Measurements from ENCODE around the gene BAG1.
A peak's percentile ranks its signal among the peaks of the same experiment; 100 is the strongest.

The BAG1 gene

DNA sequence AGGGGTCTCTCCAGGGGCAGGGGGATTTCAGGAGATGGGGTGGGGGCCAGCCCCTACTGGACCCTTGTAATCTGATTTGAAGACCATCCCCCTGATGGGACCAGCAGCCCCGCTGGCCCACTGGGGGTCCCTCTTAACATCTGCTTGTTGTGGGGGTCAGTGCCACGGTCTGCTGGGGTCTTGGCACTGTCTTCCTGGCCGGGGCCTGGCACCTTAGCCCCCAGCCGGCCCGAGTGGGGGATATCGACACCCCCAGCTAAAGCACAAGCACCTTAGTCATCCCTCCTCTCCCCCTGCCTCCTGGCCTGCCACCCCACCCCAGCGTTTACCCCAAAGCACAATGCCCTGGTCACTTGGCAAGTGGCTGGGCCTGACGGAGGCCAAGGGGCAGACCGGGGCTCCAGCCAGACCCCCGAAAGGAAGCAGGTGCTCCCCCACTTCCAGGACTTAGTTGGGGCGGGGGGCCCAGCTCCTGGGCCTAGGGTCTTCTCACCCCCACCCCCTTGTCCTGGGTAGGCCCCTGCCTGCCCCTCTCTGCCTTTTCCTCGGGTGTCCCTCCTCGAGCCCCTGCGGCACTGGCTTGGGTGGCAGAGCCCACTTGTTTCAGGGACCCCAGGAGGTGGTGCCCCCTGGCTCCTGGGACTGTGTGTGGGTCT is 24.4 kb upstream of the BAG1 start:
- Histone ChIP-seq H3F3A (ENCODE audit: control insufficient read depth, insufficient read depth) (peaks cover 11% of the 10 kb centered on the region), H3K4me3 (ENCODE audit: low read length) (peak overlapping the region; percentile 99), H3K9me2 (replicated peaks; ENCODE audit: control insufficient read depth, low read length) (no peaks in the 10 kb centered on the region), H3K27me3 (ENCODE audit: control insufficient read depth, low read length) (no peaks in the 10 kb centered on the region), H3K9me3 (ENCODE audit: control insufficient read depth, insufficient read depth, low read length) (no peaks in the 10 kb centered on the region), H3K4me2 (ENCODE audit: low read length) (peak overlapping the region; percentile 70), H3K36me3 (ENCODE audit: control insufficient read depth, low read length) (peaks cover 37% of the 10 kb centered on the region), H3K27ac (ENCODE audit: low read depth, low read length) (peak overlapping the region; percentile 99), H4K20me1 (ENCODE audit: control insufficient read depth, insufficient read depth, low read depth, low read length) (no peaks in the 10 kb centered on the region), H3K4me1 (ENCODE audit: control insufficient read depth, low read length) (peaks cover 47% of the 10 kb centered on the region), H3K79me2 (ENCODE audit: control insufficient read depth, low read length) (peaks cover 40% of the 10 kb centered on the region)
- TF ChIP-seq, protein P1, sequence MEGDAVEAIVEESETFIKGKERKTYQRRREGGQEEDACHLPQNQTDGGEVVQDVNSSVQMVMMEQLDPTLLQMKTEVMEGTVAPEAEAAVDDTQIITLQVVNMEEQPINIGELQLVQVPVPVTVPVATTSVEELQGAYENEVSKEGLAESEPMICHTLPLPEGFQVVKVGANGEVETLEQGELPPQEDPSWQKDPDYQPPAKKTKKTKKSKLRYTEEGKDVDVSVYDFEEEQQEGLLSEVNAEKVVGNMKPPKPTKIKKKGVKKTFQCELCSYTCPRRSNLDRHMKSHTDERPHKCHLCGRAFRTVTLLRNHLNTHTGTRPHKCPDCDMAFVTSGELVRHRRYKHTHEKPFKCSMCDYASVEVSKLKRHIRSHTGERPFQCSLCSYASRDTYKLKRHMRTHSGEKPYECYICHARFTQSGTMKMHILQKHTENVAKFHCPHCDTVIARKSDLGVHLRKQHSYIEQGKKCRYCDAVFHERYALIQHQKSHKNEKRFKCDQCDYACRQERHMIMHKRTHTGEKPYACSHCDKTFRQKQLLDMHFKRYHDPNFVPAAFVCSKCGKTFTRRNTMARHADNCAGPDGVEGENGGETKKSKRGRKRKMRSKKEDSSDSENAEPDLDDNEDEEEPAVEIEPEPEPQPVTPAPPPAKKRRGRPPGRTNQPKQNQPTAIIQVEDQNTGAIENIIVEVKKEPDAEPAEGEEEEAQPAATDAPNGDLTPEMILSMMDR (IDR thresholded peaks at IDR 0.05; ENCODE audit: low read depth, low read length, poor library complexity, severe bottlenecking), result no peak
- no peak for TF ChIP-seq EZH2phosphoT487 (IDR thresholded peaks at IDR 0.05; ENCODE audit: borderline replicate concordance, low read length)

DNA sequence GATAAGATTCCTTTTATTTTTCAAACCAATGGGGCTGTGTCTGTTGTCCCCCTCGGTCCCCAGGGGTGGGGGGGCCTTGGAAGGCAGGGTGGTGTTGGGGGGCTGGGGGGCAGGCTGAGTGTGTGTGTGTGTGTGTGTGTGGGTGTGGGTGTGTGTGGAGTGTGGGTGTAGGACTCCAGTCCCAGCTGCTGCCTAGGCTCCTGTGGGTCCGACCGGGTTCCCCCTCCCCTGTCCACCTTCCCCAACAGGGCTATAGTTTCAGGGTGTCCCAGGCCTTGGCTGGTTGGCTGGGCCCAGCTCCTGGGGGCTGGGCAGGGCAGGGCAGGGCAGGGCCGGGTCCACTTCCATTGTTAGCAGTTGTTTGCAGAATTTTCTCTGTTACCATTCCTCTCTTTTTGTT is 23.7 kb upstream of the BAG1 start:
- no peak overlapping the region for H3K4me2 ChIP-seq (ENCODE audit: low read length)
- no peaks in the 10 kb centered on the region for H4K20me1 ChIP-seq (ENCODE audit: control insufficient read depth, insufficient read depth, low read depth, low read length)
- TF ChIP-seq, protein P1 (IDR thresholded peaks at IDR 0.05; ENCODE audit: low read depth, low read length, poor library complexity, severe bottlenecking), result no peak
- no peak for TF ChIP-seq EZH2phosphoT487 (IDR thresholded peaks at IDR 0.05; ENCODE audit: borderline replicate concordance, low read length)
- H3K79me2 ChIP-seq (ENCODE audit: control insufficient read depth, low read length), result peaks cover 33% of the 10 kb centered on the region
- peaks cover 40% of the 10 kb centered on the region for H3K4me1 ChIP-seq (ENCODE audit: control insufficient read depth, low read length)
- H3K27me3 ChIP-seq (ENCODE audit: control insufficient read depth, low read length), result no peaks in the 10 kb centered on the region
- H3F3A ChIP-seq (ENCODE audit: control insufficient read depth, insufficient read depth), result peaks cover 11% of the 10 kb centered on the region
- H3K4me3 ChIP-seq (ENCODE audit: low read length), result no peak overlapping the region
- H3K27ac ChIP-seq (ENCODE audit: low read depth, low read length), result no peak overlapping the region
- peaks cover 30% of the 10 kb centered on the region for H3K36me3 ChIP-seq (ENCODE audit: control insufficient read depth, low read length)
- H3K9me2 ChIP-seq (replicated peaks; ENCODE audit: control insufficient read depth, low read length), result no peaks in the 10 kb centered on the region
- H3K9me3 ChIP-seq (ENCODE audit: control insufficient read depth, insufficient read depth, low read length), result no peaks in the 10 kb centered on the region

DNA sequence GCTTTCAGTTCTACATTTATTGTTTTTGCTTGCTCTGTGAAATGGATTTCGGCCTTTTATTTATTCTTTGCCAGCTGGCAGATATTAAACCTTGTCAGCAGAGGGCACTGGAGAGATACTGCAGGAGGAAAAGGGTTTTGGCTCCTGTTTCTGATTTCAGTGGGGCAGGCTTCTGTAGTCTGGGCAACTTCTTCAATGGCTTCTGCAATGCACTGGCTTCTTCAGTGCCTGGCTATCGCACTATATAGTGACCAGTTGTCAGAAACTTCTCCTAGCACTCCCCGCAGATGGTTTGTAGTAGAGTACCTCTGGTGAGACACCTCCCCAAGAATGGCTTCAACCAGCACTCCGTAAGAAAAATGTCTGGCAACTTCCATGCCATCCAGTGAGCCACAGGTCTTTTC is 22.6 kb upstream of the BAG1 start:
- Histone ChIP-seq H3K27me3 (ENCODE audit: control insufficient read depth, low read length) (no peaks in the 10 kb centered on the region), H3K27ac (ENCODE audit: low read depth, low read length) (no peak overlapping the region), H3K9me3 (ENCODE audit: control insufficient read depth, insufficient read depth, low read length) (no peaks in the 10 kb centered on the region), H3K4me1 (ENCODE audit: control insufficient read depth, low read length) (peaks cover 29% of the 10 kb centered on the region), H3K4me2 (ENCODE audit: low read length) (0 out of 2 replicates have a peak overlapping the region, but pooled peaks have one; percentile 1), H3K9me2 (replicated peaks; ENCODE audit: control insufficient read depth, low read length) (no peaks in the 10 kb centered on the region), H3K79me2 (ENCODE audit: control insufficient read depth, low read length) (peaks cover 21% of the 10 kb centered on the region), H3F3A (ENCODE audit: control insufficient read depth, insufficient read depth) (peaks cover 11% of the 10 kb centered on the region), H3K36me3 (ENCODE audit: control insufficient read depth, low read length) (peaks cover 22% of the 10 kb centered on the region), H3K4me3 (ENCODE audit: low read length) (no peak overlapping the region), H4K20me1 (ENCODE audit: control insufficient read depth, insufficient read depth, low read depth, low read length) (no peaks in the 10 kb centered on the region)
- no peak for TF ChIP-seq EZH2phosphoT487 (IDR thresholded peaks at IDR 0.05; ENCODE audit: borderline replicate concordance, low read length)
- TF ChIP-seq, protein P1 (IDR thresholded peaks at IDR 0.05; ENCODE audit: low read depth, low read length, poor library complexity, severe bottlenecking), result peak; percentile 90
